Measurements from ENCODE around the gene NEIL1. TPM values are rescaled to one million over a fixed set of nuclear protein-coding genes. Genes with fewer than 3 reads are reported as not detected.

The NEIL1 gene
- total and polyA plus RNA-seq, 2 experiments from 2014 or later: 25.4 to 27.6 TPM

DNA sequence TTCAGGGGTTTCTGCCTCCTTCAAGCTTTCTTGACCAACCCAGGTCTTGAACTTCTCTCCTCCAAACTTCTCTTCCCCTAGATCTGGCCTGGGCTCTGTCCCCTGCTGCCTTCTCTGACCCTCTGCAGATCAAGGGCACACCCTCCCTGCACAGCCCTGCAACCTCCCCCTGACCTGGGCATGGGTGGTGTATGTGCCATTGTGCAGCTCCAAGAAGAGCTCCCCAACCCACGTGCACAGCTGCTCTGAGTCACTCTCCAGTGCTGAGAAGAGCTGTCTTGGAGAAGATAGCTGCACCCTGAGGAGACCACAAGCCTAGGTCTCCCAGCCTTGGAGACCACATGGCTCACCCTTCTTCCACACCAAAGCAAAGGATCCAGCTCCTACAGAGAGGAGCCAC lies 13.6 kb downstream of the NEIL1 start:
- Histone ChIP-seq H4K20me1 (ENCODE audit: insufficient read depth, poor library complexity, severe bottlenecking) (no peaks in the 10 kb centered on the region), H3K9me2 (replicated peaks; ENCODE audit: insufficient read depth) (no peaks in the 10 kb centered on the region), H3K79me2 (no peaks in the 10 kb centered on the region), H3K27ac (no peak overlapping the region), H2AFZ (no peak overlapping the region), H3K4me2 (no peak overlapping the region), H3K4me3 (no peak overlapping the region), H3K4me1 (ENCODE audit: insufficient read depth) (no peaks in the 10 kb centered on the region), H3K36me3 (replicated peaks; ENCODE audit: insufficient read depth, low read depth) (no peaks in the 10 kb centered on the region), H3K9me3 (ENCODE audit: low read depth) (no peaks in the 10 kb centered on the region), H3K27me3 (no peaks in the 10 kb centered on the region)
- no peak for DNase-seq (ENCODE audit: low spot score)
- TF ChIP-seq EZH2phosphoT487 (IDR thresholded peaks at IDR 0.05; ENCODE audit: low read depth, severe bottlenecking, unreplicated experiment) (no peak), EZH2 (IDR thresholded peaks at IDR 0.05; ENCODE audit: borderline replicate concordance) (no peak)
- TF ChIP-seq, protein P1, sequence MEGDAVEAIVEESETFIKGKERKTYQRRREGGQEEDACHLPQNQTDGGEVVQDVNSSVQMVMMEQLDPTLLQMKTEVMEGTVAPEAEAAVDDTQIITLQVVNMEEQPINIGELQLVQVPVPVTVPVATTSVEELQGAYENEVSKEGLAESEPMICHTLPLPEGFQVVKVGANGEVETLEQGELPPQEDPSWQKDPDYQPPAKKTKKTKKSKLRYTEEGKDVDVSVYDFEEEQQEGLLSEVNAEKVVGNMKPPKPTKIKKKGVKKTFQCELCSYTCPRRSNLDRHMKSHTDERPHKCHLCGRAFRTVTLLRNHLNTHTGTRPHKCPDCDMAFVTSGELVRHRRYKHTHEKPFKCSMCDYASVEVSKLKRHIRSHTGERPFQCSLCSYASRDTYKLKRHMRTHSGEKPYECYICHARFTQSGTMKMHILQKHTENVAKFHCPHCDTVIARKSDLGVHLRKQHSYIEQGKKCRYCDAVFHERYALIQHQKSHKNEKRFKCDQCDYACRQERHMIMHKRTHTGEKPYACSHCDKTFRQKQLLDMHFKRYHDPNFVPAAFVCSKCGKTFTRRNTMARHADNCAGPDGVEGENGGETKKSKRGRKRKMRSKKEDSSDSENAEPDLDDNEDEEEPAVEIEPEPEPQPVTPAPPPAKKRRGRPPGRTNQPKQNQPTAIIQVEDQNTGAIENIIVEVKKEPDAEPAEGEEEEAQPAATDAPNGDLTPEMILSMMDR (IDR thresholded peaks at IDR 0.05; ENCODE audit: poor library complexity): no peak
- WGBS (ENCODE audit: low lambda C conversion rate, missing lambda C conversion rate): 63% methylated on average over 1 of the region's 1 CpG

DNA sequence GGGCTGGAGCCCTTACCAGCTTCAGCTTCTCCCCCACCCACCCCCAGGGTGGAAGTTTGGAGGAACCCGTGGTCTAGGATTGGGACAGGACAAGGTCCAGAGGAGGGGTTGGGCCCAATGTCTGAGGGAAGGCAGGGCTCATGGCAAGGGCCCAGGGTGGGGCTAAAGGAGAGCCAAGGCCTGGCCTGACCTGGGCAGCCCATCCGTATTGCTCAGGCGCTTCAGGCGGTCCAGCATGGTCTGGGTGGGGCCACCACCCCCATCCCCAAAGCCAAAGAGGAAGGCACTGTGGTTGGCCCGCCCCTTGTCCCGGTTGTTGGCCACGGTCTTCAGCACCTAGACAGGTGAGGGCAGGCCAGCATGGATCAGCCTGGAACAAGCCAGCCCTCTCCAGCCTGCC lies 14.0 kb downstream of the NEIL1 start:
- Histone ChIP-seq H2AFZ (no peak overlapping the region), H3K9me2 (replicated peaks; ENCODE audit: insufficient read depth) (no peaks in the 10 kb centered on the region), H3K36me3 (replicated peaks; ENCODE audit: insufficient read depth, low read depth) (no peaks in the 10 kb centered on the region), H3K9me3 (ENCODE audit: low read depth) (no peaks in the 10 kb centered on the region), H3K4me1 (ENCODE audit: insufficient read depth) (no peaks in the 10 kb centered on the region), H3K27me3 (no peaks in the 10 kb centered on the region), H3K79me2 (no peaks in the 10 kb centered on the region), H4K20me1 (ENCODE audit: insufficient read depth, poor library complexity, severe bottlenecking) (no peaks in the 10 kb centered on the region), H3K4me2 (no peak overlapping the region), H3K4me3 (no peak overlapping the region), H3K27ac (no peak overlapping the region)
- no peak for DNase-seq (ENCODE audit: low spot score)
- TF ChIP-seq EZH2phosphoT487 (IDR thresholded peaks at IDR 0.05; ENCODE audit: low read depth, severe bottlenecking, unreplicated experiment) (no peak), EZH2 (IDR thresholded peaks at IDR 0.05; ENCODE audit: borderline replicate concordance) (no peak)
- TF ChIP-seq, protein P1 (IDR thresholded peaks at IDR 0.05; ENCODE audit: poor library complexity): no peak
- 92% methylated on average over 4 of the region's 7 CpGs for WGBS (ENCODE audit: low lambda C conversion rate, missing lambda C conversion rate)

- TF ChIP-seq EZH2phosphoT487 (IDR thresholded peaks at IDR 0.05; ENCODE audit: low read depth, severe bottlenecking, unreplicated experiment) (no peak), EZH2 (IDR thresholded peaks at IDR 0.05; ENCODE audit: borderline replicate concordance) (no peak)
- TF ChIP-seq, protein P1 (IDR thresholded peaks at IDR 0.05; ENCODE audit: poor library complexity): no peak
- Histone ChIP-seq H3K9me2 (replicated peaks; ENCODE audit: insufficient read depth) (no peaks in the 10 kb centered on the region), H3K27ac (no peak overlapping the region), H2AFZ (no peak overlapping the region), H3K27me3 (no peaks in the 10 kb centered on the region), H3K79me2 (no peaks in the 10 kb centered on the region), H3K9me3 (ENCODE audit: low read depth) (no peaks in the 10 kb centered on the region), H3K36me3 (replicated peaks; ENCODE audit: insufficient read depth, low read depth) (no peaks in the 10 kb centered on the region), H3K4me3 (no peak overlapping the region), H4K20me1 (ENCODE audit: insufficient read depth, poor library complexity, severe bottlenecking) (no peaks in the 10 kb centered on the region), H3K4me1 (ENCODE audit: insufficient read depth) (no peaks in the 10 kb centered on the region), H3K4me2 (no peak overlapping the region)
- 99% methylated on average over 10 of the region's 10 CpGs for WGBS (ENCODE audit: low lambda C conversion rate, missing lambda C conversion rate)
- DNase-seq (ENCODE audit: low spot score): no peak
These were observed 14.6 kb downstream of the NEIL1 start for GRCh38 chr15:75361361-75361988.

All from hepatocyte (in vitro differentiated cells).